Measurements from ENCODE around the gene GTF2H2C.
"Not testable (repeated sequence)": the region's sequence is repeated elsewhere in the genome, so short reads cannot be mapped to it uniquely, and the experiment has no call there.

GTF2H2C gene

GRCh38 chr5:69559908-69560330, at the start of gene GTF2H2C:
GTF2H2C (plus strand) TSS chr5:69560191; CDS start chr5:69565133, 4,942 bp downstream.
- not testable (repeated sequence) for H3K9me2 ChIP-seq (replicated peaks; ENCODE audit: control insufficient read depth, low read length); H3K9me3 ChIP-seq (ENCODE audit: control insufficient read depth, insufficient read depth, low read length); H3K4me1 ChIP-seq (ENCODE audit: control insufficient read depth, low read length); H3K27me3 ChIP-seq (ENCODE audit: control insufficient read depth, low read length); H3K36me3 ChIP-seq (ENCODE audit: control insufficient read depth, low read length); H4K20me1 ChIP-seq (ENCODE audit: control insufficient read depth, insufficient read depth, low read depth, low read length); H3F3A ChIP-seq (ENCODE audit: control insufficient read depth, insufficient read depth); H3K79me2 ChIP-seq (ENCODE audit: control insufficient read depth, low read length); H3K27ac ChIP-seq (ENCODE audit: low read depth, low read length)
- peak; percentile 32 for TF ChIP-seq CTCF (IDR thresholded peaks at IDR 0.05; ENCODE audit: low read depth, low read length, poor library complexity, severe bottlenecking)
- Histone ChIP-seq H3K4me2 (ENCODE audit: low read length) (peak within 1 kb of the TSS; percentile 65), H3K4me3 (ENCODE audit: low read length) (peak within 1 kb of the TSS; percentile 69)

- Histone ChIP-seq H3K27me3 (ENCODE audit: control insufficient read depth, low read length) (no peaks in the 10 kb centered on the region), H3F3A (ENCODE audit: control insufficient read depth, insufficient read depth) (no peaks in the 10 kb centered on the region), H3K4me1 (ENCODE audit: control insufficient read depth, low read length) (no peaks in the 10 kb centered on the region), H3K36me3 (ENCODE audit: control insufficient read depth, low read length) (no peaks in the 10 kb centered on the region), H3K9me2 (replicated peaks; ENCODE audit: control insufficient read depth, low read length) (no peaks in the 10 kb centered on the region), H3K79me2 (ENCODE audit: control insufficient read depth, low read length) (no peaks in the 10 kb centered on the region), H3K4me3 (ENCODE audit: low read length) (no peak overlapping the region), H3K9me3 (ENCODE audit: control insufficient read depth, insufficient read depth, low read length) (no peaks in the 10 kb centered on the region), H3K27ac (ENCODE audit: low read depth, low read length) (no peak overlapping the region), H4K20me1 (ENCODE audit: control insufficient read depth, insufficient read depth, low read depth, low read length) (no peaks in the 10 kb centered on the region), H3K4me2 (ENCODE audit: low read length) (no peak overlapping the region)
- TF ChIP-seq EZH2phosphoT487 (IDR thresholded peaks at IDR 0.05; ENCODE audit: borderline replicate concordance, low read length), result no peak
- no peak for TF ChIP-seq CTCF (IDR thresholded peaks at IDR 0.05; ENCODE audit: low read depth, low read length, poor library complexity, severe bottlenecking)
Observed at GRCh38 chr5:69510694-69511093, 49.3 kb upstream of the GTF2H2C start.

GRCh38 chr5:69512740-69513260, 47.2 kb upstream of the GTF2H2C start:
- Histone ChIP-seq H3F3A (ENCODE audit: control insufficient read depth, insufficient read depth) (no peaks in the 10 kb centered on the region), H3K9me2 (replicated peaks; ENCODE audit: control insufficient read depth, low read length) (no peaks in the 10 kb centered on the region), H3K27me3 (ENCODE audit: control insufficient read depth, low read length) (no peaks in the 10 kb centered on the region), H3K4me3 (ENCODE audit: low read length) (no peak overlapping the region), H3K4me2 (ENCODE audit: low read length) (no peak overlapping the region), H3K79me2 (ENCODE audit: control insufficient read depth, low read length) (no peaks in the 10 kb centered on the region), H4K20me1 (ENCODE audit: control insufficient read depth, insufficient read depth, low read depth, low read length) (no peaks in the 10 kb centered on the region), H3K36me3 (ENCODE audit: control insufficient read depth, low read length) (no peaks in the 10 kb centered on the region), H3K4me1 (ENCODE audit: control insufficient read depth, low read length) (no peaks in the 10 kb centered on the region), H3K27ac (ENCODE audit: low read depth, low read length) (no peak overlapping the region), H3K9me3 (ENCODE audit: control insufficient read depth, insufficient read depth, low read length) (no peaks in the 10 kb centered on the region)
- TF ChIP-seq EZH2phosphoT487 (IDR thresholded peaks at IDR 0.05; ENCODE audit: borderline replicate concordance, low read length) (no peak), CTCF (IDR thresholded peaks at IDR 0.05; ENCODE audit: low read depth, low read length, poor library complexity, severe bottlenecking) (no peak)

GRCh38 chr5:69515570-69515969, 44.4 kb upstream of the GTF2H2C start:
- not testable (repeated sequence) for H3K9me2 ChIP-seq (replicated peaks; ENCODE audit: control insufficient read depth, low read length); H3K9me3 ChIP-seq (ENCODE audit: control insufficient read depth, insufficient read depth, low read length); H3K79me2 ChIP-seq (ENCODE audit: control insufficient read depth, low read length); H3F3A ChIP-seq (ENCODE audit: control insufficient read depth, insufficient read depth); H3K4me3 ChIP-seq (ENCODE audit: low read length); H3K27ac ChIP-seq (ENCODE audit: low read depth, low read length); H4K20me1 ChIP-seq (ENCODE audit: control insufficient read depth, insufficient read depth, low read depth, low read length); H3K4me2 ChIP-seq (ENCODE audit: low read length); H3K27me3 ChIP-seq (ENCODE audit: control insufficient read depth, low read length); H3K36me3 ChIP-seq (ENCODE audit: control insufficient read depth, low read length); H3K4me1 ChIP-seq (ENCODE audit: control insufficient read depth, low read length)
